Stimulated activated naive CD4-positive, alpha-beta T cell treated with Interleukin-2 at 50 U/mL for 16 hours (primary cell): ENCODE data around the gene MARK3.

Experiments used
- DNase-seq: peaks from one replicate; lab custom pipeline; 2025; lab: John Stamatoyannopoulos, UW

Gene MARK3

GRCh38 chr14:103396463-103396862, 11.2 kb downstream of the MARK3 start:
- no peak for DNase-seq

- DNase-seq, result no peak
These were observed 13.4 kb downstream of the MARK3 start for GRCh38 chr14:103398427-103399195.

- no peak for DNase-seq
These were observed 15.3 kb downstream of the MARK3 start for GRCh38 chr14:103400537-103400936.

- DNase-seq, result no peak
These were observed 16.3 kb downstream of the MARK3 start for GRCh38 chr14:103401223-103402214.

- DNase-seq, result no peak
These were observed 17.5 kb downstream of the MARK3 start for GRCh38 chr14:103402695-103403094.

GRCh38 chr14:103404032-103404918, 19.1 kb downstream of the MARK3 start:
- DNase-seq, result no peak

- no peak for DNase-seq
These were observed 19.7 kb downstream of the MARK3 start for GRCh38 chr14:103404920-103405319.

- DNase-seq, result no peak
These were observed 23.4 kb downstream of the MARK3 start for GRCh38 chr14:103408491-103409155.

- DNase-seq, result no peak
These were observed 31.7 kb downstream of the MARK3 start for GRCh38 chr14:103416916-103417315.

GRCh38 chr14:103418481-103418818, 33.2 kb downstream of the MARK3 start:
- no peak for DNase-seq

GRCh38 chr14:103421556-103421955, 36.3 kb downstream of the MARK3 start:
- no peak for DNase-seq

GRCh38 chr14:103423050-103423461, 37.8 kb downstream of the MARK3 start:
- no peak for DNase-seq

GRCh38 chr14:103427485-103428443, 42.5 kb downstream of the MARK3 start:
- no peak for DNase-seq

GRCh38 chr14:103428723-103429556, 43.7 kb downstream of the MARK3 start:
- no peak for DNase-seq

- no peak for DNase-seq
These were observed 45.1 kb downstream of the MARK3 start for GRCh38 chr14:103430358-103430757.

GRCh38 chr14:103432627-103433026, 47.4 kb downstream of the MARK3 start:
- DNase-seq, result no peak

GRCh38 chr14:103433916-103434563, 48.8 kb downstream of the MARK3 start:
- DNase-seq, result no peak

GRCh38 chr14:103434868-103435442, 49.7 kb downstream of the MARK3 start:
- DNase-seq, result no peak
